ENCODE results near the gene BCAP31.

GRCh38 chrX:153773218-153773611, 49.0 kb upstream of the BCAP31 start:
- TF ChIP-seq CTCF (IDR thresholded peaks at IDR 0.05): no peak
- TF ChIP-seq POLR2A (IDR thresholded peaks at IDR 0.05): no peak
